Fibroblast of villous mesenchyme (primary cell): ENCODE measurements around the gene SLC2A1. TPM values are rescaled to one million over a fixed set of nuclear protein-coding genes. Genes with fewer than 3 reads are reported as not detected.

ENCODE experiments used
- DNase-seq: peaks from one replicate; pipeline ENCODE4 v3.0.0-alpha.2; 2010; ENCODE audit warnings: low read depth
- H3K4me3 ChIP-seq: 2 replicates; pipeline ENCODE4 v1.5.1; 2011; ENCODE audit warnings: low read depth, mild to moderate bottlenecking, low read length
- total RNA-seq: library from RNA; depleted of rRNA; stranded (reverse); fragments of >200 nt; gene quantifications from 2 replicates; pipeline ENCODE4 v1.2.3, GENCODE V29; 2012
- TF ChIP-seq, protein P1 (sequence below): IDR thresholded peaks from 2 replicates; pipeline ENCODE4 v1.5.1; 2012; ENCODE audit warnings: low read depth, mild to moderate bottlenecking, low read length; ENCODE audit not compliant: insufficient read depth

Gene SLC2A1
- total RNA-seq, 1 donor: 118 TPM

DNA sequence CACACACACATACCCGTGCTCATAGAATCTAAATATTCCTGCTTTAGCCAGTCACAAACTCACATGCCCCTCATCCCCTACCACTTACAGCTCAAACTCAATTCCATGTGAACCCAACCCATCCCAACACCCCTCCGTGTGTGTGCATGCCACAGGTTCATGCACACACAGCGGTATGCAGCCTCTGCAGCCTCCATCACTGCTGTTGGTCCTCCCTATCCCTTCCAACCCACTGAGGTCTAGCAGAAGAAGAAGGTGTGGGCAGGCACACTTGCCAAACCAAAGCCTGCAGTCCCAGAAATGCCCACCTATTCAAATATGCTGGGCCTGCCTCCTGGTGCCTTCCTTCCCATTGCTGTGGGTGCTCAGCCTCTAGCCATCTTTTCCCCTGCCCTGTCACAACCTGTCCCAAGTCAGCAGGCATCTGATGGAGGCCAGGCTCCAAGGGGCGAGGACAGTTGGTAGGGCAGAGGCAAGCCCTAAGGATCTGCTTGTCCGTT, 26.2 kb downstream of the SLC2A1 start:
- no peak for DNase-seq
- no peak overlapping the region for H3K4me3 ChIP-seq
- TF ChIP-seq, protein P1, sequence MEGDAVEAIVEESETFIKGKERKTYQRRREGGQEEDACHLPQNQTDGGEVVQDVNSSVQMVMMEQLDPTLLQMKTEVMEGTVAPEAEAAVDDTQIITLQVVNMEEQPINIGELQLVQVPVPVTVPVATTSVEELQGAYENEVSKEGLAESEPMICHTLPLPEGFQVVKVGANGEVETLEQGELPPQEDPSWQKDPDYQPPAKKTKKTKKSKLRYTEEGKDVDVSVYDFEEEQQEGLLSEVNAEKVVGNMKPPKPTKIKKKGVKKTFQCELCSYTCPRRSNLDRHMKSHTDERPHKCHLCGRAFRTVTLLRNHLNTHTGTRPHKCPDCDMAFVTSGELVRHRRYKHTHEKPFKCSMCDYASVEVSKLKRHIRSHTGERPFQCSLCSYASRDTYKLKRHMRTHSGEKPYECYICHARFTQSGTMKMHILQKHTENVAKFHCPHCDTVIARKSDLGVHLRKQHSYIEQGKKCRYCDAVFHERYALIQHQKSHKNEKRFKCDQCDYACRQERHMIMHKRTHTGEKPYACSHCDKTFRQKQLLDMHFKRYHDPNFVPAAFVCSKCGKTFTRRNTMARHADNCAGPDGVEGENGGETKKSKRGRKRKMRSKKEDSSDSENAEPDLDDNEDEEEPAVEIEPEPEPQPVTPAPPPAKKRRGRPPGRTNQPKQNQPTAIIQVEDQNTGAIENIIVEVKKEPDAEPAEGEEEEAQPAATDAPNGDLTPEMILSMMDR: no peak

DNA sequence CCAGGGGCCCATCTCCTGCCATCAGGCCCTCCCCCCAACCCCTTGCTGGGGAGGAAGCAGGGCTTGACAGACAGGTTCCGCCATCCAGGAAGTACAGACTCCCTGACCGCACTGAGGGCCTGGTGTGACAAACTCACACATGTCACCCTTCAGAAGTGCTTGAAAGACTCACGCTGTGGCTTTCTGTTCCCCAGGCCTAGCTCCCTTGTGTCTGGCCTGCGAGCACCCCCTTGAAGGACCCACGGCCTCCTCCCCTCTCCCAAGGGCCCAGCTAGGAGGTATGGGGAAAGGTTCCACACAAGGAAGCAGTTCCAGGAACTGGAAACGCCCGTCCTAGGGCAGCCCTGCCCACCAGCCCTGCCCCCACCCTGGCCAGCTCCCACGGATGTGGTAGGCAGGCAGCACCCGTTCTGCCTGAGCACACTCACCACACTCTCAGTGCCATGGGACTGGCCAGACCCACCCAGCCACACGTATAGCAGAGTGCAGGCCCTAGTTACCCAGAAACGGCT, 26.7 kb downstream of the SLC2A1 start:
- TF ChIP-seq, protein P1: no peak

DNA sequence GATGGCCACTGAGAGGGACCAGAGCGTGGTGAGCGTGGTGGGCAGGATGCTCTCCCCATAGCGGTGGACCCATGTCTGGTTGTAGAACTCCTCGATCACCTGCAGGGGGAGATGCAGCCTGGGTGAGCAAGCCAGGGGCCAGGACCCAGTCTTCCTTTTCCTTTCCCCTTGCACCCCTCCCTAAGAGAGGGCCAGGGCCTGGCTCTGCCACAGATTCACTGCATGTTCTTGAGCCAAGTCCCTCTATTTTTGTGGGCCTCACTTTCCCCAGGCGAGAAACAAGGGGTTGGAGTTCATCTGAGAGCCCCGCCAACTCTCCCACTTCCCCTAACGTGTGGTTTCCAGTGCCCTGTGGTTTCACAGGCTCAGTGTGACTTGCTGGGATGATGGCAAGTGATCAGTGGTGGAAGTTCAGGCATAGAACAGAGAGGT, 27.5 kb downstream of the SLC2A1 start:
- DNase-seq: peak; percentile 63
- TF ChIP-seq, protein P1: peak; percentile 76
- H3K4me3 ChIP-seq: no peak overlapping the region

More for the DNA sequence above, 26.7 kb downstream of the SLC2A1 start:
- no peak for DNase-seq
- H3K4me3 ChIP-seq: no peak overlapping the region

DNA sequence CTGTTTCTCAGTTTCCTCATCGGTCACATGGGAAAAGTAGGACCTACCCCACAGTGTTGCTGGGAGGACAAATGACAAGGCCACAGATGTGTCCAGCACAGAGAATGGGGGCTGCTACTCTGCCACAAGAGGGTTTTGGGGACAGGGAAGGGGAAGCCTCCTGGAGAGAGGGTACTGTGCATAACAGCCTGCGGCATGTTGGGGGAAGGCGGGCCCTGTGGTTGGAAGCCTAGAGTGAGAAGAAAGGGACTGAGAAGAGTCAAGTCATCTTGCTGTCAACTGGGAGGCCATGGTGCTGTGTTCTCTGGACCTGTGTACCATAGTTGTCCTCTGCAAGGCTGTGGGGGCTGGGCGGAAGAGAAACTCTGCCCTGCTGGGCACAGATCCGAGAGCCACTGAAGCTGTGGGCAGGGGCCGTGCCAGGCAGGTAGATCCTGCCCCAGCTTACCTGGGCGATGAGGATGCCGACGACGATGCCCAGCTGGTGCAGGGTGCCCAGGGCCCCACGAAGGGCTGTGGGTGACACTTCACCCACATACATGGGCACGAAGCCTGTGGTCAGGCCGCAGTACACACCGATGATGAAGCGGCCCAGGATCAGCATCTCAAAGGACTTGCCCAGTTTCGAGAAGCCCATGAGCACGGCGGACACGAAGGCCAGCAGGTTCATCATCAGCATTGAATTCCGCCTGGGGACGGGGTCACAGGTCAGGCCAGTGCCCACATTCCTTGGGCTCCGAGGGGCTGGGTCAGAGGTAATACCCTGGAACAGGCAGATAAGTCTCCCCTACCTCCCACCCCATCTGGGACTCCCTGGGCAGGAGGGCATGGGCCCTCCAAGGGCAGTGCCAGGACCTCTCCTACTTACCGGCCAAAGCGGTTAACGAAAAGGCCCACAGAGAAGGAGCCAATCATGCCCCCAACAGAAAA, 28.2 kb downstream of the SLC2A1 start:
- TF ChIP-seq, protein P1: no peak
- H3K4me3 ChIP-seq: no peak overlapping the region
- no peak for DNase-seq

DNA sequence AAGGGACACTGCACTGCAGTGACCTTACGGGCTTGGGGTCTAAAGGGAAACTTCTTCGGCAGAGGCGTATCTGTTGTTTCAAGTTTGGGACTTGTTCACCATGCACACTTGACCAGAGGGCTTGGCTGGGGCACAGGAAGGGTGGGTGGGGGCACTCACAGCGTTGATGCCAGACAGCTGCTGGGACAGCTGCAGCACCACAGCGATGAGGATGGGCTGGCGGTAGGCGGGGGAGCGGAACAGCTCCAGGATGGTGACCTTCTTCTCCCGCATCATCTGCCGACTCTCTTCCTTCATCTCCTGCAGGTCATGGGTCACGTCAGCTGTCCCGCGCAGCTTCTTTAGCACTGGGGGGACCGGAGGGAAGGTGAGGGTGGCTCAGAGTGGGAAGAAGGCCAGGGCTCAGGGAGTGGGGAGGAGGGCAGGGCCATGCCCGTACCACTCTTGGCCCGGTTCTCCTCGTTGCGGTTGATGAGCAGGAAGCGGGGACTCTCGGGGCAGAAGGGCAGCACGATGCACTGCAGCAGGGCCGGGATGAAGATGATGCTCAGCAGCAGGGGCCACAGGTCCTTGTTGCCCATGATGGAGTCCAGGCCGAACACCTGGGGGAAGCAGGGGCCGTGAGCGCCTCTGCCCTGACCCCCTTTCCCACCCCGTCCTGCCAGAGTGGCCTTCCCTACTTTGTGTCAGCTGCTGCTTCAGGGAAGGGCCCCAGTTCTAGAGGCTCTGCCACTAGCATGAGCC, 29.1 kb downstream of the SLC2A1 start:
- no peak for DNase-seq
- TF ChIP-seq, protein P1: no peak
- H3K4me3 ChIP-seq: no peak overlapping the region

DNA sequence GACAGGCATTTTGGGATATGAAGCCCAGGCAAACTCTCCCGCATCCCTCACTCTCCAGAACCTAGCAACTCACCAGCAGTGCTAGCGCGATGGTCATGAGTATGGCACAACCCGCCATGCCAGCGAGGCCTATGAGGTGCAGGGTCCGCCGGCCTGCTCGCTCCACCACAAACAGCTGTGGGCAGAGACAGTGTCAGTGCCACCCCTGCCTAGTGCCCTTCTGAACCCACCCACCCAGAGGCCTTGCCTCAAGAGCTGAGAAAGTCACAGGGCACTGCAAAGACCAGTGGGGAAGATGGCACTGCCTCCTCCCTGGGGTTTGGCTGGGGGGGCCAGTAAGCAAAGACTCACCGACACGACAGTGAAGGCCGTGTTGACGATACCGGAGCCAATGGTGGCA, 29.8 kb downstream of the SLC2A1 start:
- TF ChIP-seq, protein P1: no peak
- H3K4me3 ChIP-seq: no peak overlapping the region
- no peak for DNase-seq
